A673 (cell line): ENCODE results near the gene MDGA2. TPM values are rescaled to one million over a fixed set of nuclear protein-coding genes. Genes with fewer than 3 reads are reported as not detected.

ENCODE experiments used
- BruUV-seq: library from RNA; stranded (reverse); fragments of 400-500 nt; replicated peaks from 2 replicates; lab custom pipeline; 2021; lab: Mats Ljungman, UMichigan
- CTCF ChIA-PET: fragments of 300-600 bp; sonication (Branson Sonifier 250); formaldehyde crosslinking; loops from one replicate; lab custom pipeline; 2022; ENCODE audit warnings: antibody characterized with exemption; lab: Charles Lee
- POLR2A ChIA-PET: fragments of 300-600 bp; sonication (Branson Sonifier 250); formaldehyde crosslinking; loops from one replicate; lab custom pipeline; 2022; ENCODE audit warnings: antibody characterized with exemption; ENCODE audit not compliant: low non-redundant PET; lab: Charles Lee
- DNase-seq: peaks from one replicate; pipeline ENCODE4 v3.0.0-alpha.2; 2015; ENCODE audit warnings: low spot score
- H3K27ac ChIP-seq: fragments of 200-600 bp; sonication (generic); 2 replicates; pipeline ENCODE4 v1.5.1; 2016; ENCODE audit warnings: mixed run types, low read depth, mild to moderate bottlenecking, mixed read lengths, antibody characterized with exemption, low read length; ENCODE audit not compliant: poor library complexity, severe bottlenecking
- H3K27me3 ChIP-seq: fragments of 200-600 bp; sonication (generic); replicated peaks from 2 replicates; pipeline ENCODE4 v1.6.1; 2017; ENCODE audit warnings: mixed run types, low read depth, mild to moderate bottlenecking, mixed read lengths, antibody characterized with exemption, low read length; ENCODE audit not compliant: insufficient read depth, poor library complexity
- H3K36me3 ChIP-seq: fragments of 200-600 bp; sonication (generic); 2 replicates; pipeline ENCODE4 v1.6.1; 2016; ENCODE audit warnings: mixed run types, mild to moderate bottlenecking, mixed read lengths, antibody characterized with exemption, low read length; ENCODE audit not compliant: insufficient read depth, poor library complexity, severe bottlenecking
- H3K4me1 ChIP-seq: fragments of 200-600 bp; sonication (generic); 2 replicates; pipeline ENCODE4 v1.6.1; 2017; ENCODE audit warnings: mixed run types, mild to moderate bottlenecking, mixed read lengths, antibody characterized with exemption, low read length; ENCODE audit not compliant: insufficient read depth, poor library complexity, severe bottlenecking
- H3K4me3 ChIP-seq: fragments of 200-600 bp; sonication (generic); 2 replicates; pipeline ENCODE4 v1.5.1; 2016; ENCODE audit warnings: low read depth, mixed run types, mild to moderate bottlenecking, mixed read lengths, low read length; ENCODE audit not compliant: poor library complexity, severe bottlenecking
- H3K9me3 ChIP-seq: fragments of 200-600 bp; sonication (generic); 2 replicates; pipeline ENCODE4 v1.6.1; 2016; ENCODE audit warnings: mixed run types, low read depth, mild to moderate bottlenecking, mixed read lengths, antibody characterized with exemption, low read length; ENCODE audit not compliant: poor library complexity, severe bottlenecking
- CTCF ChIP-seq: fragments of 300-800, 200-600 bp; sonication (generic); conservative IDR thresholded peaks from 2 replicates; pipeline ENCODE4 v1.5.1; 2017; ENCODE audit warnings: low read depth, mild to moderate bottlenecking, antibody characterized with exemption, low read length, moderate library complexity, mixed read lengths
- EZH2 ChIP-seq: fragments of 200-600 bp; sonication (generic); IDR thresholded peaks from 2 replicates; pipeline ENCODE4 v1.6.1; 2017; ENCODE audit warnings: borderline replicate concordance, low read depth, mild to moderate bottlenecking, mixed read lengths, antibody characterized with exemption, low read length; ENCODE audit not compliant: poor library complexity, severe bottlenecking
- intact Hi-C: fragments of 100-400 bp; cut with micrococcal nuclease; formaldehyde crosslinking; loops from one replicate; pipeline ENCODE4 v1.10.0; 2022; ENCODE audit not compliant: unreplicated experiment
- total RNA-seq: library from RNA; stranded (reverse); gene quantifications from 2 replicates; pipeline ENCODE4 v1.2.3, GENCODE V29; 2021

The MDGA2 gene
- total RNA-seq, 1 experiment from 2014 or later = not detected

DNA sequence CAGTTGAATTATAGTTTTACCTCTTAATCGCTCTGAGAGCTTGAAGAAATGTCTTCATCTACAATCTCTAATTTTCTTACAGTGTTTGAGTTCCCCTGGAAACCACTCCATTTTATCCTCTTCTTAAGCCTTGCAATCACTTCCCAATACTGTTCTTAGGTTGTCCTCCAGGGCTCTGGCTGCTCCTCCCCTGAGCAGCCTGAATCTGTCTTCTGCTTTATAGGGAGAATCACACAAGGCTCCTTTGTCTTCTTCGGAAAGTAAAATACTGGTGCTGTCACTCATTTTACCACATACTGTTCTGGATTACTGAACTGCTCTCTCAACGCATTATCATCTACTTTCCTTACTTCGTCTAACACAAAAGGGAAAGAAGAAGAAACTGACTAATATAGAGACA lies 133.7 kb downstream of the MDGA2 start:
- no peak overlapping the region for H3K27ac ChIP-seq
- no peak overlapping the region for H3K4me3 ChIP-seq
- intact Hi-C loops = loop anchor here (10.0 kb wide), 1 partner anchor 487 kb away; no protein-coding TSS in a partner anchor
- CTCF ChIA-PET = no interaction called here
- no peaks in the 10 kb centered on the region for H3K9me3 ChIP-seq
- no peaks in the 10 kb centered on the region for H3K4me1 ChIP-seq
- POLR2A ChIA-PET = no interaction called here
- BruUV-seq = no TSS peak
- H3K27me3 ChIP-seq = peaks cover 4% of the 10 kb centered on the region
- peak; percentile 5 for DNase-seq
- no peaks in the 10 kb centered on the region for H3K36me3 ChIP-seq
- no peak for TF ChIP-seq EZH2
- TF ChIP-seq CTCF = no peak

- Histone ChIP-seq H3K36me3 (no peaks in the 10 kb centered on the region), H3K4me3 (no peak overlapping the region), H3K4me1 (no peaks in the 10 kb centered on the region), H3K9me3 (no peaks in the 10 kb centered on the region), H3K27ac (no peak overlapping the region), H3K27me3 (peaks cover 4% of the 10 kb centered on the region)
- DNase-seq = peak; percentile 57
- POLR2A ChIA-PET = no interaction called here
- no TSS peak for BruUV-seq
- CTCF ChIA-PET = no interaction called here
- intact Hi-C loops = loop anchor here (5.0 to 10.0 kb wide), 3 partner anchors 204 to 1052 kb away; no protein-coding TSS in a partner anchor
- TF ChIP-seq CTCF = peak; percentile 61
- no peak for TF ChIP-seq EZH2
These were observed 136.4 kb downstream of the MDGA2 start for GRCh38 chr14:47539031-47539461.

GRCh38 chr14:47536341-47536740 lies 139.1 kb downstream of the MDGA2 start:
- ChIA-PET CTCF (no interaction called here), POLR2A (no interaction called here)
- H3K4me3 ChIP-seq = no peak overlapping the region
- peaks cover 4% of the 10 kb centered on the region for H3K27me3 ChIP-seq
- H3K36me3 ChIP-seq = no peaks in the 10 kb centered on the region
- H3K4me1 ChIP-seq = no peaks in the 10 kb centered on the region
- no peak overlapping the region for H3K27ac ChIP-seq
- no TSS peak for BruUV-seq
- intact Hi-C loops = loop anchor here (5.0 to 10.0 kb wide), 3 partner anchors 202 to 1049 kb away; no protein-coding TSS in a partner anchor
- no peak for DNase-seq
- TF ChIP-seq CTCF (no peak), EZH2 (no peak)
- no peaks in the 10 kb centered on the region for H3K9me3 ChIP-seq
